Ramos (cell line): ENCODE results near the gene FMO2.
"Not testable (repeated sequence)": the region's sequence is repeated elsewhere in the genome, so short reads cannot be mapped to it uniquely, and the experiment has no call there.

Experiments used
- in situ Hi-C: fragments of 300-500 bp; cut with MboI; formaldehyde crosslinking; loops from one replicate; pipeline ENCODE4 v1.14.3; 2022; ENCODE audit warnings: low sequenced_read_pairs; ENCODE audit not compliant: unreplicated experiment

The FMO2 gene

GRCh38 chr1:171217658-171218443 is 32.8 kb downstream of the FMO2 start:
- in situ Hi-C loops, result no loop called here

- in situ Hi-C loops, result no loop called here
These were observed 33.6 kb downstream of the FMO2 start for GRCh38 chr1:171218661-171219060.

DNA sequence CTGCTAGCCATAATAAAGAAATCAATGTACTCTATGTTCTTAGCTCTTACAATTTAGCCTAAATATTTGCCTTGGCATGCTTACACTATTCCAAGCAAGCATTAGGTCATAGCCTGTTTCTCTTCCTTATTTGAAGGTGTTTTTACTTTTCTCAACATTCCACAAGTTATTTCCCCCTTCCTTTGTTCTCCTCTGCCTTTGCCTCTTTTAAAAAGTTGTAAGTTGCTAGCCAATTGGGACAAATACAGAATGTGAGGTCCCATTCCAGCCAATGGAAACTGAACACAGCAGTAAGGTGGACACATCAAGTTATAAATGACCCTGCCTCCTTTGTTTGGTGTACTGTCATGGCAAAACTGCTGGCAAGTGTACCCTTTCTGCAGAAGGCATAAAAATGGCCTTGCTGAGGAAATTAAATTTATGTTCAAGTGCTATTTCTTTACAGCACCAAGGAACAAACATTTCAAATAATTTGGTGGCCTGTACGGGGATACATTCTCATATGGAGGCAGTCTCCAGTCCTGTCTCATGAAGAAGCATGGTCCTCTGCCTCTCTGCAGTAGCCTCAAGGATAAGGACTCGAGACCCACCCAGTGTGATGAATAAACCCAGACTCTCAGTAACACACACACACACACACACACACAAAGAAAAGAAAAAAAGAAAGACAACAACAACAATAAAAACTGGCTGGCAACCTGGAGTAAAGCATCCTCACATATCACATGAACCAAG is 34.4 kb downstream of the FMO2 start:
- in situ Hi-C loops, result no loop called here

DNA sequence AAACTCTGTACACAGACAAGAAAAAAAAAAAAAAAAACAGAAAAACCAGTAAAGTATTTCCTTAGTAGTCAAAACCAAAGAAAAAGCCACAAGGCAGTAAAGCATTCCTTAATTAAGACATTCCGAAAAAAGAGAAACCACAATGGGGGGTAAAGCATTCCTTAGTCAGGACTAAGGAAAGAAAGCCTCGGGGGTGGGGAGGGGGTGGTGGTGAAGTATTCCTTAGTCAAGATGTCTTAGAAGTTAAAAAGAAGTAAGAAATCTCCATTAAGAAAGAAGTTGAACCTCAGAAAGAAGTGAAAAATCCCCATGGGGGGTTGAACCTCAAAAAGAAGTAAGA is 35.0 kb downstream of the FMO2 start:
- in situ Hi-C loops, result no loop called here

- in situ Hi-C loops, result no loop called here
These were observed 35.5 kb downstream of the FMO2 start for GRCh38 chr1:171220581-171221054.

- in situ Hi-C loops, result no loop called here
These were observed 36.8 kb downstream of the FMO2 start for GRCh38 chr1:171221665-171222591.

DNA sequence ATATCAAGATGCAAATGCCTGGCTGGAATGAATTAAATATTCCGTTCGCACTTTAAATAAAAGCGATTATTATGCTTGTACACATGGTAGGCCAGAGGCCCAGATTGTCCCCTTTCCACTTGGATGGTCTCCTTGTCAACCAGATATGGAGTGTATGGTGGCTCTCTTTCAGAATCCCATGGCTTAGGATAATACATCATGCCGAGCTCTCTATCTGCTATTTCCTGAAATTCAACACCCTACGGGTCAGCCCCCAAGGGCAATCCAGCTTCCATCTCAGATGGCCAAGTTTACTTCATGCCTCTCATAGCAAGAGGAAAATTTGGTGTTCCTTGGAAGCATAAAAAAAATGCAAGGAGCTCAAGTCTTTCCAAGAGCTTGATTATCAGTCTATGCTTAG is 37.8 kb downstream of the FMO2 start:
- in situ Hi-C loops, result no loop called here

GRCh38 chr1:171224257-171224656 is 39.2 kb downstream of the FMO2 start:
- in situ Hi-C loops, result not testable (repeated sequence)

GRCh38 chr1:171226747-171227370 is 41.8 kb downstream of the FMO2 start:
- in situ Hi-C loops, result no loop called here

- in situ Hi-C loops, result no loop called here
These were observed 46.2 kb downstream of the FMO2 start for GRCh38 chr1:171231326-171231725.

DNA sequence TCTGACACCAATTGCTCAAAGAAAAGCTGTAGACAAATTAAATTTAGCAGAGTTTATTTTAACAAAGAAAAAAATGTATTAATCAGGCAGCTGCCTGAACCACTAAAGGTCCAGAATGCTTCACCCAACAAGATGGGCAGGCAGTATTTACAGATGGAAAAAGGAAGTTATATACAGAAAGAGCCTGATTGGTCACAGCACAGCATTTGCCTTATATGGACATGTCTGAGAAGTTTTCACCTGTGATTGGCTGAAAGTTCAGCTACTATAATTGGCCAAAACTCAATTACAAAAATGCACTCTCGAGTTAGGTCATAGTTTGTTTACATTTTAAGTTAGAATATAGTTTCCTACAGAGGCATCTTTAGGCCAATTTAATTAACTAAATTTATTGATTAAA is 48.1 kb downstream of the FMO2 start:
- in situ Hi-C loops, result no loop called here

- in situ Hi-C loops, result not testable (repeated sequence)
These were observed 51.1 kb downstream of the FMO2 start for GRCh38 chr1:171236231-171236630.

DNA sequence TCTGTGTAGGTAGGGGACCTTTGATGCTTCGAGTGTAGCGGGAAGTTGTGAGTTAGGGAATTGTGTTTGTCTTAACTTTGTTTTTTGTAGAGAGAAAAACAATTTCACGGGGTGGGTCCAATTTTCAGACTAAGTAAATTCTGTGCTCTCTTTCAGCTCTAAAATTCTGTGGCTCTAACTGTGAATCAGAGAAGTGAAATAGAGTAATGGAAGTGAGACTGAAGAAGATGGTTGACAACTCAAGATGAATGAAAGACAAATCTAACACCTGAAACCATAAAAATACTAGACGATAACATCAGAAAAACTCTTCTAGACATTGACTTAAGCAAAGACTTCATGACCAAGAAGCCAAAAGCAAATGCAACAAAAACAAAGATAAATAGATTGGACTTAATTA is 58.8 kb downstream of the FMO2 start:
- in situ Hi-C loops, result no loop called here

GRCh38 chr1:171245458-171246064 is 60.5 kb downstream of the FMO2 start:
- in situ Hi-C loops, result no loop called here

DNA sequence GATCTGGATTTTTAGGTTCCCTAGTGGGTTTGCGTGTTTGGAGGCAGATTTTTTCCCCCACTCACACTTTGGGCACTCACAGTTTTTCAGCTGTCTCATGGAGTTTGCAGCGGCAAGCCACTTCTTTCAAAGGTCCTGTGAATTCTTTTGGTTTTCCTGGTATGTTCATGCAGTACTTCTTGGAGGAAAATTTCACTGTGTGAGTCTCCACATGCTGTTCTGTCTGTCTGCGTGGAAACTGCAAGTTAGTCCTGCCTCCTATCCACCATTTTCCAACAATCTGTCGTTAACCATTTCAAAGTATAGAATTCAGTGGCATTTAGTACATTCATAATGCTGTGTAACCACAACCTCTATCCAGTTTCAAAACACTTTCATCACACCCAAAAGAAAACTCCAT is 62.4 kb downstream of the FMO2 start:
- in situ Hi-C loops, result no loop called here

- in situ Hi-C loops, result no loop called here
These were observed 63.2 kb downstream of the FMO2 start, which contains the start of gene FMO1 for GRCh38 chr1:171248302-171248701. Gene FMO1, plus strand, starts transcription at chr1:171248494. Its CDS starts 9,594 bp downstream, at chr1:171258088.

- in situ Hi-C loops, result no loop called here
These were observed 63.7 kb downstream of the FMO2 start for GRCh38 chr1:171248841-171249240.

DNA sequence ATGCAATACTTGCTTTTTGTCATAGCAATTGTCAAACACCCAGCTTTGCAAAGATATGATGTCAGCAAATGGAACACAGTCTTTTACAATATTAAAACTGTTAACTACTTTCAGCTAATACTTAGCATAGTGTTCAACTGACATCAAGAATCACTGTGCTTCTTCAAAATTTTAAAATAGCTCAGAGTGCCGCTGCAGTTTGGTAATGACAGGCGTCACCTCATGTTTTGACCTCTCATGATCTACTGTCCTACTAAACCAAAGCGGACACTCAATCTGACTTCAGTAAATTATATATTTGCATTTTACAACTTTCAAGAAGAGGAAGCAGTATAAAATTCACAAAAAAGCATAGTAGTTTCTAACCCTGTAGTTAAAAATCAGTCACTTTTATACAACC is 65.2 kb downstream of the FMO2 start:
- in situ Hi-C loops, result loop anchor here (5.0 kb wide), 1 partner anchor 62 kb away; the partner anchor contains the start of gene FMO4
